HG03095 (cell line): ENCODE data around the gene KCTD10.
"Not testable (repeated sequence)": the region's sequence is repeated elsewhere in the genome, so short reads cannot be mapped to it uniquely, and the experiment has no call there.

Experiments used
- ATAC-seq: cut with Tn5 transposase; IDR thresholded peaks from one replicate; pipeline ENCODE4 v1.9.1; 2021; ENCODE audit warnings: moderate library complexity; ENCODE audit not compliant: unreplicated experiment

KCTD10 gene

GRCh38 chr12:109450980-109451379, 26.1 kb downstream of the KCTD10 start:
- no peak for ATAC-seq

GRCh38 chr12:109449845-109450532, 27.1 kb downstream of the KCTD10 start:
- no peak for ATAC-seq

DNA sequence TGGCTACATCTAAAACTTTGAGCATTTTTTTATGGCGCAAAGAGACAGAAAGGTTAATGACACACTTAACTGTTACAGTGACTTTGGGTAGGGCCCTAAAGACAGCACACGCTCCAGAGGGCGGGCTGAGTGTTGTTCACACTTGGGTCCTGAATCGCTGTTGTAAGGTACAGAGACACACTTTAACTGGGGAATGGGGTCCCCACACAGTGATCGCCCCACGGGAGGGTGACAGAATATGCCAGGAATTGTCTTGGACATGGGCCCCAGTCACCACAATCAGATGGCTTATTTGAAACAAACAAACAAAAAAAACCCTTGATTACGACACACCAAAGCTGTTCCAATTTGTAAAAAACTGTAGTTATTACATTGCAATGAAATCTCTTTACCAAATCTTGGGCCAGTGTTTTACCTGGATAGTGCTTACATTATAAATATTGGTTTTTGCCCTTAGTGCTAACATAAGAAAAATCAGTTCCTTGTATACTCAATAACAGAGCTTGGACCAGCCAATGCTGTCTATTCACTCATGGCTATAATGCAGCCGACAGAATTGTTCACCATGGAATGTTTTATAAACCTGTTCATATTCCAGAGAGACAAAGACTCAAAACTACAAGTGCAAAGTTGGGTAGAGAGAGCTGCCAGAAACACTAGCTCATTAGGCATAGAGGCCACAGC, 28.3 kb downstream of the KCTD10 start:
- no peak for ATAC-seq

DNA sequence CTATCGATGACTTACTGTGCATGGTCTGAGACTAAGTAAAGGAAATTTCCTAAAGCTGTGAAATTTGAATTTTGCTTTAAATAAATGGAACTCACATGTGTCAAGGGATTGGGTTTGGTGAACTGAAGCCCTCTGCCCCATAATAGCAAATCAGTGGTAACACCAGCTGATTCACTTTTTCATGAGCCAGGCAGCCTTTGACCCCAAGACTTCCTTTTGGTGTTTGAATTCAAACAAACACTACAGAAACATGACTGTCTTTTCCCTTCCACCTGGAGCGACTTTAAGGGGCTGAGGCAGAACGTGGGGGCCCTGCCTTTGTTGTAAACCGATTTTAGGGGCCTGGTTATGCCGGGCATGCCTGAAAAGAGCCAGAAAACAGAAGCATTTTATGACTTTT, 28.8 kb downstream of the KCTD10 start:
- no peak for ATAC-seq

- ATAC-seq, result no peak
Measured at GRCh38 chr12:109447482-109447881, 29.6 kb downstream of the KCTD10 start.

- no peak for ATAC-seq
Measured at GRCh38 chr12:109446869-109447268, 30.2 kb downstream of the KCTD10 start.

GRCh38 chr12:109445191-109445609, 31.9 kb downstream of the KCTD10 start:
- no peak for ATAC-seq

DNA sequence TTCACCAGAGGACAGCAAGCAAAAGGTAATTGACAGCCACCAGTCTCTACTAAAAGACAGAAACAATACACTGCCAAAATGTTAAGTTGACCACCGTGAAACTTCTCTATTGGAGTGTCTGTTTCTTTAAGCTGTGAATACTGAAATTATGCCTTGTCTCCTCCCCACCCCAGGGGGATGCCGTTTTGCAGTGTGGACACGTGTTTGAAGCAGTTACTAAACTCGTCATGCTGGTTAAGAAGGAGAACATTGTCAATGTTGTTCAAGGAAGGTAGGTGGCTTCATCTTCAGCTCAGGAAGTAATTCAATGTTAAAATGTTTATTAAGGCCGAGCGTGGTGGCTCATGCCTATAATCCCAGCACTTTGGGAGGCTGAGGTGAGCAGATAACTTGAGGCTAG, 32.8 kb downstream of the KCTD10 start:
- no peak for ATAC-seq

GRCh38 chr12:109443794-109444193, 33.3 kb downstream of the KCTD10 start:
- no peak for ATAC-seq

GRCh38 chr12:109440851-109441490, 36.1 kb downstream of the KCTD10 start:
- no peak for ATAC-seq

DNA sequence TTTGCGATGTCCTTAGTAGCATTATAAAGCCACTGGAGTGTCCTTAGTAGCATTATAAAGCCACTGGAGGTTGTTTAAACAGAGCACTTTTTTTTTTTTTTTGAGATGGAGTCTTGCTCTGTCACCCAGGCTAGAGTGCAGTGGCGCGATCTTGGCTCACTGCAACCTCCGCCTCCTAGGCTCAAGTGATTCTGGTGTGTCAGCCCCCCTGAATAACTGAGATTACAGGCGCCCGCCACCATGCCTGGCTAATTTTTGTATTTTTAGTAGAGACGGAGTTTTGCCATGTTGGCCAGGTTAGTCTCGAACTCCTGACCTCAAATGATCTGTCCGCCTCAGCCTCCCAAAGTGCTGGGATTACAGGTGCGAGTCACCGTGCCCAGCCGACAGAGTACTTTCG, 37.1 kb downstream of the KCTD10 start:
- not testable (repeated sequence) for ATAC-seq

DNA sequence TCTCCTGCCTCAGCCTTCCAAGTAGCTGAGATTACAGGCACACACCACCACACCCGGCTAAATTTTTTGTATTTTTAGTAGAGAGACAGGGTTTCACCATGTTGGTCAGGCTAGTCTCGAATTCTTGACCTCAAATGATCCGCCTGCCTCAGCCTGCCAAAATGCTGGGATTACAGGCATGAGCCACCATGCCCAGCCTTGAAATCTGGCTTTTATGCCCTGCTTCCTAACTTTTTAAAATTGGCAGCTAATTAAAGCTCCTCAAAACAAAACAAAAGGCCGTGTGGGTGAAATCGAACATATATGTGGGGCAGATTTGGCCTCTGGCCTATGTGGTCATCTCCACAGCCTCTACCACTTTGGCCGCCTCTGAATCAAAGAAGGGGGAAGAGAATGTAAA, 37.9 kb downstream of the KCTD10 start:
- ATAC-seq, result no peak

DNA sequence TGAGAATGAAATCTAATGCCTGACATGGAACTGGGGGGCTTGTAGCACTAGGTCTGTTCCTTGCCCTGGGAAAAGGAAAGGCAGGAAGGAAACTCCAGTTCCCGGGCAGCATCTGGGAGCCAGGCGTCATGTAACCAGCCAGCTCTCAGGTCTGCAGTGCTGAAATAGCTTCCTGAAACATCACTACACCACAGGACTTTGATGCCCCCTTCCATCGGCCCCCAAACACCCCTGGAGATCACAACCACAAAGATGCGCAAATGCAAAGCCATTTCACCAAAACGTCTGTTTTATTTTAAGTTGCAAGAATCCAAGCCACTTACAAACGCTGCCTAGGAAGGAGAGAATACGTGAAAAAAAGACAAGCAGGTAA, 40.9 kb downstream of the KCTD10 start:
- ATAC-seq, result no peak

DNA sequence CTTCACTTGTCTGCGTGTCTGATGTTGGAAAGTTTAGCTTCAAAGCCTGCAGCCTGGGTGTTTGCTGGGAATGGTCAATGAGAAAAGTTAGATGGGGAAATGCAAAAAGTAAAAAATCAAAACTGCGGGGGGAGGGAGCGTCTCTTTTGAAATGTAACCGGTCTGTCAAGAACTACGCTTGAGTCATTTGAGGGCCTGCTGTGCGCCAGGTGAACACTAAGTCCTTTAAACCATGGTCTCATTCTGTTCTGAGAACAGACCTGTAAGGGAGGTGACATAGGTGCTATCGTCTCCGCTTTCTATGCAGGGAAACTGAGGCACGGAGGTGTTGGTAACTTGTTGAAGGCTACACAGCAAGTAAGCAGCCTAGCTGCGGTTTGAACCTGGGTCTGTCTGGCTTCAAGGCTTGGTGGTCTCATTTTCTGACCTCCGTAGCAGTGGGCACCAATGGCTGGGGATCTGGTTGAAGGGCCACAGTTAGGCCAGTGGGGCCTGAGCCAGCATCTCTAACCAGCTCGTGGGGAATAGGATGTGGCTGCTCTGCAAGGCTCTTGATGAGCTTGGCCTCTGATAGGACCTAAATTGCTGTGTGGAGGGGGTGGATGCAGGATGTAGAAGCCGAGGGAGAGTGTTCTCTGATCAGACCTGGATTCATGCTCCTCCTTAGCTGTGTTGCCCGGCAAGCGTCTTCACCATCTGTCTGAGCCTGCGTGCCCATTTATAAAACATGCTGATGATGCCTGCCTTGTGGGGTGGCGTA, 41.5 kb downstream of the KCTD10 start:
- no peak for ATAC-seq

GRCh38 chr12:109434582-109434981, 42.5 kb downstream of the KCTD10 start:
- no peak for ATAC-seq

DNA sequence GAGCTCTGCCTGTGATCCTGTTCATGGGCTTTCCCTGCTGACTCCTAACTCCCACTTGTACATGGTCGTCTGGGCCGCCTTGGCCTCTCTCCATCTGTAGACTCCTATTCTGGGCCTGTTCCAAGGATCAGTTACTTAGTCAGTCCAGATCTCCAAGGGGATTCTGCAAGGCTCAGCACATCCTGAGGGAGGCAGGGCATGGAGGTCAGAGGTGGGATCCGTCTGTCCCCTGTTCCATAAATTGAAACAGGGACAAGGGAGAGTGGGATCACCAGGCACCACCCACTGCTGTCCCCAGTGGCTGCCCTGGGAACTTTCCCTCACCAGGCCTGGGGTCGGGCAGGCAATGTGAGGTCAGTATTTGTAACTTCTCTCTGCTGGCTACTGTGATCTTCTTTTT, 43.5 kb downstream of the KCTD10 start:
- ATAC-seq, result no peak

- ATAC-seq, result no peak
Measured at GRCh38 chr12:109432842-109433304, 44.2 kb downstream of the KCTD10 start.

DNA sequence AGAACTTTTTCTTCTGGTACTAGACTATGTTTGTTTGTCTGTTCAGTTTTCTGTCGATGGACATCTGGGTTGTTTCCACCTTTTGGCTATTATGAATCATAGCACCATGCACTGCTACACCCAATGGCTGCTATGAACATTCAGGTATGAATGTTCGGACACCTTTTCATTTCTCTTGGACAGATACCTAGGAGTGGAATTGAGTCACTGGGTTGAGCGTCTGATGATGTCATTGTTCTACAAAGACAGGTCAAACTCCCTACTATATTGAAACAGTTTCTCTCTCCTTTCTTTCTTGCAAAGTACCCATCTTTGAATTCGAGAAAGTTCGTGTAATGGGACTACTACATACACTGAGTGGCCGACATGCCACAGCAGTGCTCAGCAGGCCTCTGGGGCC, 44.7 kb downstream of the KCTD10 start:
- ATAC-seq, result no peak

- no peak for ATAC-seq
Measured at GRCh38 chr12:109430244-109430643, 46.9 kb downstream of the KCTD10 start.

GRCh38 chr12:109428804-109429203, 48.3 kb downstream of the KCTD10 start:
- ATAC-seq, result not testable (repeated sequence)

DNA sequence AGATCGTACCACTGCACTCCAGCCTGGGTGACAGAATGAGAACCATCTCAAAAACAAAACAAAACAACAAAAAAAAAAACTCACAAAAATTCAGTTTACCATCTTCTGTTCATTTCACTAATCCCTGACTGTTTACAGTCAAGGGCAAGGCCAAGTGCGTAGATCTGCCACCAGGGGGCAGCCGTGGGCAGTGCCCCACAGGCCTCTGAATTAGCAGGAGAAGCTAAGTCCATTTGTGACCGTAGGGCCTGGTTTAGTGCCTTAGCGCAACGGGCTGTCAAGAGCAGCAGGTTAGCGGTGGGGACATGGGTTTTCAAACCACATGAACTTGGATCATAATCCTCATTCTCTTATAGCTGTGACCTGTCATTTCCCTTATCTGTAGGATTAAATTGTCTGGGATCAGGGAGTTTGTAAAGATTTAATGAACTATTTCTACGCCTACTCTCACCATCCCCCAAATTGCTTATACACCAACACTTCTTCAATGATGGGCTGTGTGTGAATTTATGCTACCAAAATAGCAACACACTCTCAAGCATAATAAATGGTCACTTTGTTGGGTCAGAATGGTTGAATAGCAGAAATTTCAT, 49.0 kb downstream of the KCTD10 start:
- ATAC-seq, result no peak
